ENCODE data around the gene VAV1.

Gene VAV1

GRCh38 chr19:6772028-6772865 lies at the start of gene VAV1:
TSS of gene VAV1 (plus strand) at chr19:6772708. CDS start at chr19:6772808, 100 bp downstream.
- DNase-seq = no peak

GRCh38 chr19:6723108-6723618 lies 49.3 kb upstream of the VAV1 start:
- DNase-seq = no peak

GRCh38 chr19:6723738-6724137 lies 48.8 kb upstream of the VAV1 start:
- DNase-seq = no peak

- no peak for DNase-seq
Observed at GRCh38 chr19:6724631-6725492, 47.6 kb upstream of the VAV1 start.

GRCh38 chr19:6725513-6726231 lies 46.8 kb upstream of the VAV1 start:
- no peak for DNase-seq

- DNase-seq = no peak
Observed at GRCh38 chr19:6728346-6728745, 44.2 kb upstream of the VAV1 start.

- DNase-seq = no peak
Observed at GRCh38 chr19:6729573-6730152, 42.8 kb upstream of the VAV1 start.

GRCh38 chr19:6730153-6730804 lies 42.2 kb upstream of the VAV1 start:
- no peak for DNase-seq

- no peak for DNase-seq
Observed at GRCh38 chr19:6730941-6731670, 41.4 kb upstream of the VAV1 start.

- DNase-seq = no peak
Observed at GRCh38 chr19:6731822-6732221, 40.7 kb upstream of the VAV1 start.

- no peak for DNase-seq
Observed at GRCh38 chr19:6732803-6733337, 39.6 kb upstream of the VAV1 start.

GRCh38 chr19:6733338-6734095 lies 39.0 kb upstream of the VAV1 start:
- DNase-seq = no peak

- DNase-seq = no peak
Observed at GRCh38 chr19:6734096-6734696, 38.3 kb upstream of the VAV1 start.

GRCh38 chr19:6735181-6735911 lies 37.2 kb upstream of the VAV1 start:
- DNase-seq = no peak

- DNase-seq = no peak
Observed at GRCh38 chr19:6736169-6736916, 36.2 kb upstream of the VAV1 start.

- DNase-seq = no peak
Observed at GRCh38 chr19:6736917-6737283, 35.6 kb upstream of the VAV1 start.

- DNase-seq = no peak
Observed at GRCh38 chr19:6737284-6737872, 35.1 kb upstream of the VAV1 start, which contains the start of gene GPR108. TSS of gene GPR108 (minus strand) at chr19:6737580. CDS start at chr19:6737576, 4 bp downstream.
